ENCODE measurements around the gene GLTP. TPM values are rescaled to one million over a fixed set of nuclear protein-coding genes. Genes with fewer than 3 reads are reported as not detected.

The GLTP gene
- total RNA-seq, 1 experiment from 2014 or later, result 27.7 TPM

DNA sequence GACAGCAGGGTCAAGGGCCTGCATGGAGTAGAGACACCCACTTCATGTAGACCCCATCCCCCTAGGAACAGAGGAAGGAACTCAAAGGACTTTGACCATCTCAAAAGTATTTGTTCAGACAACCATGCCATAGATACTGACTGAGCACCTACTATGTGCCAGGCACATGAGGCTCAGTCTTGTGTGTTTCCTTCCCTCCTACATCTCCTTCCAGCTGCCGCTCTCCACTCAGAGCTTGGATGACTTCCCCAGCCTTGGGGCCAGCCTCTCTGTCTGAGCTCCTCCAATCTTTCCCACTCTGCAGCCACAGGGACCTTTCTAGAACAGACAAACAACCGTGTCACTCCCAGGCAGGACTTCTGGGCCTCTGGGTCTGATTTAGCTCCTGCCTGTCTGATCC, 49.6 kb downstream of the GLTP start:
- CTCF ChIA-PET, result interaction anchor here (2.4 kb wide), 1 partner anchor 14 kb away, joined by 9 read pairs; no protein-coding TSS in a partner anchor
- TF ChIP-seq, protein P1, sequence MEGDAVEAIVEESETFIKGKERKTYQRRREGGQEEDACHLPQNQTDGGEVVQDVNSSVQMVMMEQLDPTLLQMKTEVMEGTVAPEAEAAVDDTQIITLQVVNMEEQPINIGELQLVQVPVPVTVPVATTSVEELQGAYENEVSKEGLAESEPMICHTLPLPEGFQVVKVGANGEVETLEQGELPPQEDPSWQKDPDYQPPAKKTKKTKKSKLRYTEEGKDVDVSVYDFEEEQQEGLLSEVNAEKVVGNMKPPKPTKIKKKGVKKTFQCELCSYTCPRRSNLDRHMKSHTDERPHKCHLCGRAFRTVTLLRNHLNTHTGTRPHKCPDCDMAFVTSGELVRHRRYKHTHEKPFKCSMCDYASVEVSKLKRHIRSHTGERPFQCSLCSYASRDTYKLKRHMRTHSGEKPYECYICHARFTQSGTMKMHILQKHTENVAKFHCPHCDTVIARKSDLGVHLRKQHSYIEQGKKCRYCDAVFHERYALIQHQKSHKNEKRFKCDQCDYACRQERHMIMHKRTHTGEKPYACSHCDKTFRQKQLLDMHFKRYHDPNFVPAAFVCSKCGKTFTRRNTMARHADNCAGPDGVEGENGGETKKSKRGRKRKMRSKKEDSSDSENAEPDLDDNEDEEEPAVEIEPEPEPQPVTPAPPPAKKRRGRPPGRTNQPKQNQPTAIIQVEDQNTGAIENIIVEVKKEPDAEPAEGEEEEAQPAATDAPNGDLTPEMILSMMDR (IDR thresholded peaks at IDR 0.05; ENCODE audit: unreplicated experiment), result no peak
- H3K36me3 Mint-ChIP-seq (ENCODE audit: insufficient read depth, unreplicated experiment), result peaks cover 18% of the 10 kb centered on the region

DNA sequence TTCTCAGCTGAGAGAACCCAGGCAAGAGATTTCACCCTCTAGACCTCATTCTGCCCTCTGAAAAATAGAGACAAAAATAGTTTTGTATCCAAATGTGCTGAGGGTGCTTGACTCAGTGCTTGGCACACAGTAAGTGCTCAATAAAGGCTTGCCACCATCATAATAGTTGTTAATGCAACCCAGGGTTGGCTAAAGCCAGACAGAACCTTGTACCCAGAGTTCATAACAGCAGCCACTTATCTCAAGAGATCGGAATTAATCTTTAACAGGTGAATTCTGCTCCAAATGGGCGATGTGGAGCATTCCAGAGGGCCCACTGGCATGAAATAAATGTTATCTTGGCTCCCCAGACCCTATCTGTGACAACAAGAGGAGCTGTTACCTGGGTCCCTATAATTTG, 50.1 kb downstream of the GLTP start:
- no TSS peak for BruUV-seq (replicated peaks)
- CTCF ChIA-PET, result interaction anchor here (2.4 kb wide), 1 partner anchor 15 kb away, joined by 9 read pairs; no protein-coding TSS in a partner anchor
- DNase-seq, result no peak
- no peaks in the 10 kb centered on the region for H3K9me3 Mint-ChIP-seq (ENCODE audit: low read depth, unreplicated experiment)
- H3K27ac Mint-ChIP-seq (ENCODE audit: unreplicated experiment), result no peak overlapping the region
- intact Hi-C loops (cut with micrococcal nuclease; ENCODE audit: unreplicated experiment), result no loop called here
- peaks cover 43% of the 10 kb centered on the region for H3K4me1 Mint-ChIP-seq (ENCODE audit: low read depth, unreplicated experiment)
- H3K4me3 Mint-ChIP-seq (ENCODE audit: low read depth, unreplicated experiment), result no peak overlapping the region
- TF ChIP-seq, protein P1 (IDR thresholded peaks at IDR 0.05; ENCODE audit: unreplicated experiment), result no peak
- no peaks in the 10 kb centered on the region for H3K27me3 Mint-ChIP-seq (ENCODE audit: unreplicated experiment)
- peaks cover 18% of the 10 kb centered on the region for H3K36me3 Mint-ChIP-seq (ENCODE audit: insufficient read depth, unreplicated experiment)

More for the DNA sequence above, 49.6 kb downstream of the GLTP start:
- no TSS peak for BruUV-seq (replicated peaks)
- no peaks in the 10 kb centered on the region for H3K27me3 Mint-ChIP-seq (ENCODE audit: unreplicated experiment)
- peaks cover 43% of the 10 kb centered on the region for H3K4me1 Mint-ChIP-seq (ENCODE audit: low read depth, unreplicated experiment)
- peak overlapping the region; percentile 73 for H3K4me3 Mint-ChIP-seq (ENCODE audit: low read depth, unreplicated experiment)
- no peak for DNase-seq
- no peaks in the 10 kb centered on the region for H3K9me3 Mint-ChIP-seq (ENCODE audit: low read depth, unreplicated experiment)
- H3K27ac Mint-ChIP-seq (ENCODE audit: unreplicated experiment), result peak overlapping the region; percentile 7
- intact Hi-C loops (cut with micrococcal nuclease; ENCODE audit: unreplicated experiment), result no loop called here

DNA sequence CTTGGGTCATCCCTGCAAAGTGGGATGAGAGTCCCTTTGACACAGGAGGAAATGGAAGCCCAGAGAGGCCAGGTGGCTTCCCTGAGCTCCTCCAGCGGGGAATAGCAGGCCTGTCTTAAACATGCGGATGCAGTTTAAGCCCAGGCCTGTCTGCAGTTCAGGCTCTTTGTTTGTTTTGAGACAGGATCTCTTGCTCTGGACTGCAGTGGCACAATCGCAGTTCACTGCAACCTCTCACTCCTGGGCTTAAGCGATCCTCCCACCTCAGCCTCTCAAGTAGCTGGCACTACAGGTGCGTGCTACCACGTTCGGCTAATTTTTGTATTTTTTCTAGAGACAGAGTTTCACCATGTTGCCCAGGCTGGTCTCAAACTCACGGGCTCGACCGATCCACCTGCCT, 50.7 kb downstream of the GLTP start:
- BruUV-seq (replicated peaks), result no TSS peak
- H3K36me3 Mint-ChIP-seq (ENCODE audit: insufficient read depth, unreplicated experiment), result peaks cover 18% of the 10 kb centered on the region
- no peak overlapping the region for H3K27ac Mint-ChIP-seq (ENCODE audit: unreplicated experiment)

DNA sequence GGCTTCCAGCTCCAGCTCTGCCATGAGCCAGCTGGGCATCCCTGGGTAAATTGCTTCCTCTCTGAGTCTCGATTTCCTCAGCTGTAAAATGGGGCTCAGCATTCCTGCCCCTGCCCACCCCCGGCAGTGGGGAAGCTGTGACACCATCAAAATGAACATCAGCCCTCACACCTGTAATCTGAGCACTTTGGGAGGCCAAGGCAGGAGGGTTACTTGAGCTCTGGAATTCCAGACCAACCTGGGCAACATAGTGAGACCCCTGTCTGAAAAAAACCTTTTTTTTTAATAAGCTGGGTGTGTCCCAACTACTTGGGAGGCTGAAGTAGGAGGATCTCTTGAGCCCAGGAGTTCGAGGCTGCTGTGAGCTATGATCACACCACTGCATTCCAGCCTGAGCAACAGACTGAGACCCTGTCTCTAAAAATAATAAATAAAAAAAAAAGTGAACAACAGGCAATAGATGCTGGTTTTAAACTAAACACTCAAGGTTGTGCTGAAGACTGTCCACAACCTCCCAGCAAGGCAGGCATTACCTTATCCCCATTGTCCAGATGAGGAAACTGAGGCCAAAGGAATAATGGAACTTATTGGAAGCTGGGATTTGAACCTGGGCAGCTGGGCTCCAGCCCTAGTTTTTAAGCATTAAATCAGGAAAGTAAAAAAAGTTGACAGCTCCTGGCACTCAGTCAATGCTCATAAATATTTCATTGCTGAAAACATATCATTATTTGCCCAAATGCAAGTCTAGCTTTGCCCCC, 51.4 kb downstream of the GLTP start:
- H3K9me3 Mint-ChIP-seq (ENCODE audit: low read depth, unreplicated experiment), result no peaks in the 10 kb centered on the region
- H3K27me3 Mint-ChIP-seq (ENCODE audit: unreplicated experiment), result no peaks in the 10 kb centered on the region
- peaks cover 43% of the 10 kb centered on the region for H3K4me1 Mint-ChIP-seq (ENCODE audit: low read depth, unreplicated experiment)
- CTCF ChIA-PET, result interaction anchor here (1.0 to 1.6 kb wide), 4 partner anchors 9 to 16 kb away, joined by 3 to 8 read pairs (median 4); no protein-coding TSS in a partner anchor
- TF ChIP-seq, protein P1 (IDR thresholded peaks at IDR 0.05; ENCODE audit: unreplicated experiment), result no peak
- H3K27ac Mint-ChIP-seq (ENCODE audit: unreplicated experiment), result no peak overlapping the region
- intact Hi-C loops (cut with micrococcal nuclease; ENCODE audit: unreplicated experiment), result no loop called here
- no peak overlapping the region for H3K4me3 Mint-ChIP-seq (ENCODE audit: low read depth, unreplicated experiment)
- DNase-seq, result no peak
- H3K36me3 Mint-ChIP-seq (ENCODE audit: insufficient read depth, unreplicated experiment), result peaks cover 16% of the 10 kb centered on the region
- BruUV-seq (replicated peaks), result no TSS peak

More for the DNA sequence above, 50.7 kb downstream of the GLTP start:
- intact Hi-C loops (cut with micrococcal nuclease; ENCODE audit: unreplicated experiment), result no loop called here
- DNase-seq, result no peak
- Mint-ChIP-seq H3K27me3 (ENCODE audit: unreplicated experiment) (no peaks in the 10 kb centered on the region), H3K4me3 (ENCODE audit: low read depth, unreplicated experiment) (no peak overlapping the region), H3K9me3 (ENCODE audit: low read depth, unreplicated experiment) (no peaks in the 10 kb centered on the region), H3K4me1 (ENCODE audit: low read depth, unreplicated experiment) (peaks cover 43% of the 10 kb centered on the region)
- TF ChIP-seq, protein P1 (IDR thresholded peaks at IDR 0.05; ENCODE audit: unreplicated experiment), result no peak
- CTCF ChIA-PET, result interaction anchor here (1.3 kb wide), 1 partner anchor 9 kb away, joined by 5 read pairs; no protein-coding TSS in a partner anchor

Data from Calu3 (cell line).